ENCODE results near the gene RHD.
A peak's percentile ranks its signal among the peaks of the same experiment; 100 is the strongest.
"Not testable (repeated sequence)": the region's sequence is repeated elsewhere in the genome, so short reads cannot be mapped to it uniquely, and the experiment has no call there.

Gene RHD

DNA sequence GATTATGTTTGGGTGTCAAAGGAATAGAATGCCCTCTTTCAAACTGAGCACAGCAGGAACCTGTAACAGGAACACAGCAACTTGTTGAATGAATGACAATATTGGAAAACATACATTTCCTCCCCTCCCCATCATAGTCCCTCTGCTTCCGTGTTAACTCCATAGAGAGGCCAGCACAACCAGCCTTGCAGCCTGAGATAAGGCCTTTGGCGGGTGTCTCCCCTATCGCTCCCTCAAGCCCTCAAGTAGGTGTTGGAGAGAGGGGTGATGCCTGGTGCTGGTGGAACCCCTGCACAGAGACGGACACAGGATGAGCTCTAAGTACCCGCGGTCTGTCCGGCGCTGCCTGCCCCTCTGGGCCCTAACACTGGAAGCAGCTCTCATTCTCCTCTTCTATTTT lies at the start of gene RHD:
TSS of gene RHD (plus strand) at position 272 of the 400 bp plus-strand sequence. CDS start at position 311, 39 bp downstream.
- not testable (repeated sequence) for DNase-seq (ENCODE audit: low read depth in 2 of 2)

DNA sequence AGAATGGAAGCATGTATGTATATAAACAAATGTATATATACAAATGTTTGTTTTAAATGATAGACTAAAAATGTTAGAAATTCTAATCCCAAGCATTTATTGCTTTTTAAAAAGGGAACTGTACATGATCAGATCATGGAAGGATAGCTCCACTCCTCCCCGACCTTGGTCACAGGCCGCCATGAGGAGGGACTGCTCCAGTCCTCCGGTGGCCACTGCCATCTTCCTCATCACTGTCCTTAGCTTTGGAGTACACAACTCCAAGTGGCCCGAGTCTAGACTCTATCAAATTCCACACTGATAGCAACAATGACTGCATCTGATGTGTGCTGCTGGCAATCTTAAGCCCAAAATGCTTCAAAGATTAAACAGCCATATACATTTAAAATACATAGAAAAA lies 49.7 kb upstream of the RHD start:
- no peak for DNase-seq (ENCODE audit: low read depth in 2 of 2)

DNA sequence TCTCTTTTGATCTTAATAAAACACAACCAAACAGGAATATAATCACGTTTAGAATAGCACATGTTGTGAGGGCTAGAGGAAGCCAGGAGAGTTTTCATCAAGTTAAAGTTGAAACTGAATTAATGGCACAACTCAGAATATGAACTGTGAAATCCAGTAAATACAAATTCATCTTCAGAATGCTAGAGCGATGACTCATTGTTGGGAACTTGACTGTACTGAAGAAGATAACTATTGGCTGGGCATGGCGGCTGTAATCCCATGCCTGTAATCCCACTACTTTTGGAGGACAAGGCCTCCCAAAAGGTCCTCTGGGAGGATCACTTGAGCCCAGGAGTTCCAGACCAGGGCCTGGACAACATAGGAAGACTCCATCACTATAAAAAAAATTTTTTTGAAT lies 48.8 kb upstream of the RHD start:
- DNase-seq (ENCODE audit: low read depth in 2 of 2) = no peak

DNA sequence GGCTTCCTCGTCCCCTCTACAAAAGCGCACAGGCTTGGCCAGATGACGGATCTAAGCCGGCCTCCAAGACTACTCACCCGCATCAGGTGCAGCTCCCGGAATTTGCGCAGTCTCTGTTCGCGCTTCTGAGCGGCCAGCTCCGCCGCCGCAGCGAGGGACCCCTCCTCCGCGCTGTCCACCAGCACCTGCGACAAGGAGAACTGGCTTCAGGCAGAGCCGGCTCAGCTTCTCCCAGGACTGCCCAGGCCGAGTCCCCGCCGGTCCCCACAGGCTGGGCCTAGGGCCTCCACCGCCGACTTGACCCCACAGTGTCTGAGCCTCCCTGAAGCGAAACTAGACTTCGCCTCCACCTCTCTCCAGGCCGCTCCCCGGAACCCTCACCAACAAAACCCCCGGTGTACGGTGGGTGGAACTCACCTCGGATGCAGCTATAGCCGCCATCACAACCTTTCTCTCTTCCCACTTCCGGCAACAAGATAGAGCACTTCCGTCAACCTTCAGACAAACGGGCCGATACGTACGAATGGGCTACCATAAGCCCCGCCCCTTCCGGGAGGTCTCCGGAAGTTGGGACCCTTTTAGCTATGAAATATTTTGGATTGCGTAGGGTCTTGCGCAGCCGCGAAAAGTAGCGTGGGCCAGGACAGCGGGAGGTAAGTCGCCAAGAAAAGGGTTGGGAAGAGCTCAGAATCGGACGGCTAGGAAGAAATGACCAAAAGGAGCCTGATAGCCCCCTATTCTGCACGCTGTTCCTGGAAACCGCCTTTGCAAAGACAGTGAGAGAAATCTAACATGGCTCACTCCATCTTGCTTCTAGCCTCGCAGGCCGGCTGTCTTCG lies 40.1 kb upstream of the RHD start, which contains the start of gene SYF2:
TSS of gene SYF2 (minus strand) at position 476 of the 839 bp plus-strand sequence. CDS start at position 441, 35 bp downstream.
- DNase-seq (ENCODE audit: low read depth in 2 of 2) = peak; percentile 83

DNA sequence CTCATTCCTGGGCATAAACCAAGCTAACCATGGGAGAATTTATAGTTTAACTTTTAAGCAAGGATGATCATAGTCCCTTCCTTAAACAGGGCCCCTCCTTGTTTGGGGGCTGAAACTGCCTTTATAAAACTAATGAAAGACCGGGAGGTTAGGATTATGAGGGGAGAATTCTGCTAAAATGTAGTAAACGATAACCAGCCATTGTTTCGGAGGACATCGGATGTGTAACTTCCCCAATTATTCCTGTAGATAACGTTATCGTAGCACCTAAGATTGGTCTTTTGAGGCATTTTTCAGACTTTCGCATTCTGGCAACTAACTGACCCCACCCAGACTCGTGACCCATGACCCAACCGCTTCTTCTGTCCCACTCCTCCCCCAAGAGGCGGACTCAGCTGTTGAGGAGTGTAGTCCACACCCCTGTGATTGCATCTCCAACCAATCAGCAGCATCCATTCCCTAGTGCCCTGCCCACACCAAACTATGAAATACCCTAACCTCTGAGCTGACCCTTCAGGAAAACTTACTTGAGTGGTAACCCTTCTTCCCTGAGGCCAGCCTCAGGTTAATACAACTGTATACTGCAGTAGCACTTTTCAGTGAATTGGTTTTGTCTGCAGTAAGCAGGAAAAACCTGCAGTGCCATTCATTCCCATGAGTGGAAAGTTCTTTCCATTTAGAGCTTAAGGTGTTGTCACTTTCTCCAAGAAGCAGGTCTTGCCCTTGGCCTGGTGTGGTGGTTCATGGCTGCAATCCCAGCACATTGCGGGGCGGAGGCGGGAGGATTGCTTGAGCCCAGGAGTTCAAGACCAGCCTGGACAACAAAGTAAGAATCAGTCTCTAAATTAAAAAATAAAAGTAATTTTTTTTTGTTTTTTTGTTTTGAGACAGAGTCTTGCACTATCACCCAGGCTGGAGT lies 39.2 kb upstream of the RHD start:
- peak; percentile 52 to 63 for DNase-seq (ENCODE audit: low read depth in 2 of 2)

DNA sequence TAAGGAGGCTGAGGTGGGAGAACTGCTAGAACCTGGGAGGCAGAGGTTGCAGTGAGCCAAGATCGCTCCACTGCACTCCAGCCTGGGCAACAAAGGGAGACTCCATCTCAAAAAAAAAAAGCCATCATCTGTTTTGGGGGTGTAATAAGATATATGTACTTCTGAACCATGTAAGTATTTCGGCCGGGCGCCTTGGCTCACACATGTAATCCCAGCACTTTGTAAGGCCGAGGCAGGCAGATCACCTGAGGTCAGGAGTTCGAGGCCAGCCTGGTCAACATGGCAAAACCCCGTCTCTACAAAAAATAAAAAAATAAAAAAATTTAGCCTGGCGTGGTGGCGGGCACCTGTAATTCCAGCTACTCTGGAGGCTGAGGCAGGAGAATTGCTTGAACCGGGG lies 36.9 kb upstream of the RHD start:
- not testable (repeated sequence) for DNase-seq (ENCODE audit: low read depth in 2 of 2)

DNA sequence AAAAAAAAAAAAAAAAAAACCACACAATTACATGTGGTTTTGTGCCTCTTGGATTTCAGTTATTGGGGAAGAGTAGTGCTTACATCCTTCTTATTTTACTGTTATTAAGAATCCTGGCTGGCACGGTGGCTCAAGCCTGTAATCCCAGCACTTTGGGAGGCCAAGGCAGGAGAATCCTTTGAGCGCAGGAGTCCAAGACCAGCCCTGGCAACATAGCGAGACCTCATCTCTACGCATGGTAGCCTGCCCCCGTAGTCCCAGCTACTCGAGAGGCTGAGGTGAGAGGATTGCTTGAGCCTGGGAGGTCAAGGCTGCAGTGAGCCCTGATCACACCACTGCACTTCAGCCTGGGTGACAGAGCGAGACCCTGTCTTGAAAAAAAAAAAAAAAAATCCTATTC lies 36.0 kb upstream of the RHD start:
- DNase-seq (ENCODE audit: low read depth in 2 of 2) = not testable (repeated sequence)

DNA sequence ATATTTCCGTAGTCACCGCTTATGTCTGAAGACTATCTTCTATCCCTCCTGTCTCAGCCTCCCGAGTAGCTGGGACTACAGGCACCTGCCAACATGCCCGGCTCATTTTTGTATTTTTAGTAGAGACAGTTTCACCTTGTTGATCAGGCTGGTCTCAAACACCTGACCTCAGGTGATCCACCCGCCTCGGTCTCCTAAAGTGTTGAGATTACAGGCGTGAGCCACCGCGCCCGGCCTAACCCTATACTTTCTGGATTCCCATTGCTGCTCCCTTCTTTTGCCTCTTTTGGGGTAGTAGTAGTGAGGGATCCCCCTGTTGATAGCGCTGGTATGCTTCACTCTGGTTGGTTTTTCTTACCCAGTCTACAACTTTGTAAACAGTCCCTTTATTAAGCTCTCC lies 34.3 kb upstream of the RHD start:
- no peak for DNase-seq (ENCODE audit: low read depth in 2 of 2)

DNA sequence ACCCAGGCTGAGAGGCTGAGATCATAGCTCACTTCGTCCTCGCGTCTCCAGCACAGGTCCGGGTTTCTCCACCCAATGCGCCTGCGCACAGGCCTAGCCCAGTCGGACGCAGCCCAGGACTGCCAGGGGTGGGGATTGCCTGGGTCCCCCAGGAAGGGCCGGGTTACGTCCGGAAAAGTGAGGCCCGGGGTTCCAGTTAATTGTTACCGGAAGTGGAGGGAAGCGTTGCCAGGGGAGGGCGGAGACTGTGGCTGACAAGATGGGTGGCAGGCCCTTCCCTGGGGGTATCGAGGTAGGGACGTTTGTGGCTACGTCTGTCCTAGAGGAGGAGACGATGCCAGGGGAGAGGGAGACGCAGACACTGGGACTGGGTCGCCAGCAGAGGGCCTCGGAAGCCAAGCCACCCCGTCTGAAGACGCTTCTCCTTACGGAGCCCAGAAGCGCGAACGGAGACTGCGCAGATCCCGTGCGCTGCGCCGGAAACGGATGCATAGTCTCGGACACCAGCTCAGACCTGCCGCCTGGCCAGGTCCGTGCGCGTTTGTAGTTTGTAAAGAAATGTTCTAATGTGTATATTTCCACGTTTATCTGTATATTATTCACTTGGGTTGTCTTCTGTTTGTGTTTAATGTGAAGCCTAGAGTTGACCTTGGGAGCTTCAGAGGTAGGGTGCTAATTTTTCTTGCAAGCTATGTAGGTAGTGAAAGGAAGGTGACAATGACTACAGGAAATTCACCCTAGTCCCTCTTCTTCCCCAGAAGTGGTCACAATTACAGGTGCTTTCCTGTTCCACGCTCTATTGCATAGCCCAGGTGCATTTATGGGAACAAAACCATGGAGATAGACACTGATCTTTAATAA lies 32.4 kb upstream of the RHD start:
- DNase-seq (ENCODE audit: low read depth in 2 of 2) = peak; percentile 92 to 93

DNA sequence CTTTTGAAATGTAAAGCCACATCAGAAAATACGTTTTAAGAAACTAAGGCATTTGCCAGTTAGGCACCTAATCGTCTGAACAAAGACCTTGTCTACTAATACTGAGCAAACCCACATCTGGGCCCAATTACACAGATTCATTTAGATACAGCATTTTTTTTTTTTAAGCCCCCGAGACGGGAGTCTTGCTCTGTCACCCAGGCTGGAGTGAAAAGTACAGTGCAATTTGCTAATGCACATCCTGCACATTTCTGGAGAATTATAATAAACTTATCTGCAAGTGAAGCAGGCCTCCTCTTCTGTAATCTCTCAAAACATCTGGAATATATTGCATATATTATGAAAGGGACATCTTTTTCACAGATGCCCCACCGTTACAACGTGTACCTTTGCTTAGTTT lies 28.4 kb upstream of the RHD start:
- DNase-seq (ENCODE audit: low read depth in 2 of 2) = no peak

DNA sequence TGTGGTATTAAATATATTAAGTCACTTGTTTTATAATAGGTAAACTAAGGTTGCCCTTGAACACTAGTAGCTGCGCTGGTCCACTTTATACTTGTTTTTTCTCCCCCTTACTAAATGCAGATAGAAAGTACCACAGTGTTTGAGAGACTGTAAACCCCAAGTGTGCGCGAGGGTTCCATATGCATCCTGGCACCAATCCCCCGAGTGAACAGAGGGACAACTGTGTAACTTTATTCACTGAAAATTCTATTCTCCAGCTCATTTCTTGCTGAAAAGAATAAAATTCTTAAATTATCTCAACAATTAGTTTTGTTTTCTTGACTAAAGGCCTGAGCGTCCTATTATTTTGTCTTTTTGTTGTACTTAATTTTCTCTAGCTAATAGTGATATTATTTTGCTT lies 26.9 kb upstream of the RHD start:
- DNase-seq (ENCODE audit: low read depth in 2 of 2) = no peak

DNA sequence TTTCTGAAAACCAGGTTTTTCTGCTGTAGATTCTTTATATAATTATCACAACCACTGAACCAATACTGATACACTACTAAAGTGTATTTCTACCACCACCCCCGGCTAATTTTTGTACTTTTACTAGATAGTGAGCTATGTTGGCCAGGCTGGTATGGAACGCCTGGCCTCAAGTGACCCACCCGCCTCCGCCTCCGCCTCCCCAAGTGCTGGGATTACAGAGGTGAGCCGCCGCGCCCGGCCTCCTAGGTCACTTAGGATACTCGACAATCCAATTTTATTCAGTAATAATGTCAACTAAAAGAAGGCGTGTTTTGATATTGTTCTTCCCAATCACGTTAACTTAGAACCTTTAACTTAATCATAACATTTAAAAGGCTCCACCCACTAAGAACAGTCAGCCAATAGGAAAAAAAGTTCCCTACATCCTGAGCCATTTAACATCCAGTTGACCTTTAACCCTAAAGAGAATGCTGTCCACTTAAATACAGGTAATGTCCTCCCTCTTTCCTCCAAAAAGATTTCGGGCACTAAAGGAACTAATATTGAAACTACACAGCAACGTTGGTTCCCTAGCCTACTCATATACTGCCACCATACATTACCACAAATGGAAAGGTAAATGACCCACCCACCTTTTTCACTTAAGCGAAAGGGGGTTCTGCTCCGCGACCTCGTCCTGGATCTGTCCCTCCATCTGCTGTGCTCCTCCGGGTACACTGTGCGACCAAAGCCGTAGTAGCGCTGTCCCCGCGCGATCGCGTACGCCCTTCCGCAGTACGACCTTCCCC lies 26.3 kb upstream of the RHD start:
- DNase-seq (ENCODE audit: low read depth in 2 of 2) = no peak

DNA sequence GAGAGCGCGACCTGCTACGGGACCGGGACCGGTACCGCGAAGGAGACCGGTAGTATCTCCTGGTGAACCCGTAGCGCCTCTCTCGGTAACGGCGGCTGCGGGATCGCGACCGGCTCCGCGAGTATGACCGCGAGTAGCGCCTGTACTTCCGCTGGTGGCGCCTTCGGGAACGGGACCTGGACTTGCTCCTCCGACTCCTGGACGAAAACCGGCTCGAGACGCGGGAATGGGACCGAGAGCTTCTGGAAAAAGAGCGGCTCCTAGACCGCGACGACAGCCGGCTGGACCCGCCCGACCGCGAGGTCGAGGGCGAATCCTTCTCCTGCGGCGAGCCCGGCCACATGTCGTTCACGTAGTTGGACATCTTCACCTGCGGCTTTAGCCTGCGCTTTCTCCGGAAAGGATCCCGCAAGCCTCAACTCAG lies 25.7 kb upstream of the RHD start:
- DNase-seq (ENCODE audit: low read depth in 2 of 2) = no peak

DNA sequence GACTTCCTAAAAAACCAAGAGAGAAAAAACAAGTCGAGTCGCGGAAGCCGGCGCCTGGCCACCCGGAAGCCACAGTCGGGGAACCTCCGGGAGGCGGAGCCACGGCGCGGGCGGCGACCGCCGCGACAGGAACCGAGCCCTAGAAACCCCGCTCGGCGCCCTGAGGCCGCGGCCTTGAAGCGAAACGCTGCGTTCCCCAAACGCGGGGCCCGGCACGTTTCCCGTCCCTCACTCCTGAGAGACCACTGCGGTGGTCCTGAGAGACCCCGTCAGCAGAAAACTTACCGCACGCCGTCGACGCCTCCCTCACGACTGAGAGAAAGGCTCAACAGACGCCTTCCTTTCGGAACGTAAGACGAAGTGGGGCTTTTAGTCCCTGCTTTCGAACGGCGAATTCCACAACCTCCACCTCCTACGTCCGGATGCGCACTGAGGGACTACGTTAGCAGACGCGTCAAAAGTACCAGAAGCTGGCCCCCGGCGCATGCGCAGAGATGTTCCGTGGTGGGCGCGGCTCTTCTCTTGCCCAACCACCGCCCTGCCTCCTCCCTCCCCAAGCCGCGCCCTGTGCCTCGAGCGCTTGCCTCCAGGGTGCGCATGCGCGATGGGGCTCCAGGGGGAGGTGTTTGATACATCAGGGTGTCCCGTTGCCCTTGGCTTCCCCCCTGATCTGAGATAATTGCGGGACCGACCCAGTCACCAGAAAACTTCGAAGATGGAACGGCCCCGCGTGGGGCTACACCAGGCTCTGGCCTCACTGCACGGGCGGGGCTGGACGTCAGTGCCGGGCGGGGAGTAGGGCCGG lies 25.1 kb upstream of the RHD start, which contains the start of gene RSRP1:
TSS of gene RSRP1 (minus strand) at position 431 of the 805 bp plus-strand sequence. CDS start 491 bp downstream, outside the sequence.
- peak; percentile 99 for DNase-seq (ENCODE audit: low read depth in 2 of 2)

DNA sequence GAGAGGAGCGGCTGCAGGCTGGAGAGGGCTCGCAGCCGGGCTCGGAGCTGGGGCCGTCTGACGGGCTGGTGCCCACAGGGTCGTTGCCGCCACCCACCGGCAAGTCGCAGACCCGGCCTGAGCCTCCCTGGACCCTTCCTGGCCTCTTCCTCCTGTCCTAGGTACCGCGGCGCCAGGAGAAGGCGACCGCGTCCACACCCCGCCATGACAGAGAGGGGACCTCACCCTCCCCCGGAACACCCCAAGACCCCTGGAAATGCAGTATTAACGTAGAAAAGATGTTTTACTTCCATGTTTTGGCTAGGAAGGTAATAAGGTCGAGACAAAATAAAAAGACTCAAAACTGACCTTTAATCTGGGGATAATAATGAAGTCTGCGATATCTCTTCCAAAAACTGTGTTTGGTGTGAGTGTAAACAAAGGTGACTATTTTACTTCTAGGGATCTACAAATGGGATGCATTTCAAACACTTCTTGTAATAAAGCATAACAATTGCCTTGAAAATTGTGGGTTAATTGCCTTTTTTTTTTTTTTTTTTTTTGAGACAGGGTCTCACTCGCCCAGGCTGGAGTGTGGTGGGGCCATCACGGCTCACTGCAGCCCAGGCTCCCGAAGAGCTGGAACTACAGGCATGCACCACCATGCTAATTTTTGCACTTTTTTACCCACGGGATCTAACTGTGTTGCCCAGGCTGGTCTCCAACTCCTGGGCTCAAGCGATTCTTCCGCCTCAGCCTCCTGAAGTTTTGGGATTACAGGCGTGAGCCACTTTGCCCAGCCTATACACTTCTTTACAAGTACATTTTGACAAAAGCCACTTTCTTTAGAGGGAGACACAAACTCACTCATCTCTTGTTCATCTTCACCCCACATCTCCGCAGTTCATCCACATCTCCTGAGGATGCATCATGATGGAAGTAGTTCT lies 24.2 kb upstream of the RHD start:
- no peak for DNase-seq (ENCODE audit: low read depth in 2 of 2)

DNA sequence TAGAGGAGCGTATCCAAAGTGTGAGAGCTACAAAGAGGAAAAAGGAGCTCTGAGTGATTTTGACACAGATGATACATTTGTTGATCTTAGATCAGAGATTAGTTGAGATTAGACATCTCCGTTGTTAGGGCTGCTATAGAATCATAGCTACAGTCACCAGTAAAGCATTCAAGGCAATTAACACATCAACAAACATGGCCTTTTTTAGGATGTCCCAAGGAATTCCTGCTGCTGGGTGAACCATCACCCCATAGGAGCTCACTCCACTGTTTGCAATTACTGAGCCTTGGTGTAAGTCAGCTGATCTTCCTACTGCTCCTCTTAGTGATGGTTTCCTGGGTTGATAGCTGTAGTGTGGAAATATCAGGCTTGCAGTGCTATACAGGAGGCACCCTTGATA lies 18.4 kb upstream of the RHD start:
- DNase-seq (ENCODE audit: low read depth in 2 of 2) = no peak

DNA sequence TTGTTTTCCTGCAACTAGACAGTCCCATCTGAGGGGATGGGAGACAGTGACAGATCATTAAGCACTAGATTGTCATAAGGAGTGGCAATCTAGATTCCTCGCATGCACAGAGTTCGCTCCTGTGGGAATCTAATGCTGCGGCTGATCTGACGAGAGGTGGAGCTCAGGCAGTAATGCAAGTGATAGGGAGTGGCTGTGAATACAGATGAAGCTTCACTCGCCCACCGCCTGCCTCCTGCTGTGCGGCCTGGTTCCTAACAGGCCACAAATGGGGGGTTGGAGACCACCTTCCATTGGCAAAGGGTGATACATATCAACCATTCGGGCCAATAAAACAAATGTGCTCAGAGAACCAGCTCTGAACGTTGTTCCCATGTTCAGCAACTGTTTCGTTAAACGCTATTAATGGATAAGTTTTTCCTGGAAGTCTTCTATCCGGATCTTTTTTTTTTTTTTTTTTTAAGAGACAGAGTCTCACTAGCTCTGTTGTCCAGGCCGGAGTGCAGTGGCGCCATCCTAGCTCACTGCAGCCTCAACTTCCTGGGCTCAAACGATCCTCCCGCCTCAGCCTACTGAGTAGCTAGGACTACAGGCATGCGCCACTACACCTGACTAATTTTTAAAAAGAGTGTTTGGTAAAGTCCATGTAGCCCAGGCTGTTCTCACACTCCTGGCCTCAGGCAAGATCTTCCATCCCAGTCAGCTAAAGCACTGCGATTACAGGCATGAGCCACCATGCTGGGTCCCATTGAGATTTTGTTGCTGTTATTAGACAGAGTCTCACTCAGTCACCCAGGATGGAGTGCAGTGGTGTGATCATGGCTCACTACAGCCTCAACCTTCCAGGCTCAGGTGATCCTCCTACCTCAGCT lies 16.4 kb upstream of the RHD start:
- no peak for DNase-seq (ENCODE audit: low read depth in 2 of 2)

DNA sequence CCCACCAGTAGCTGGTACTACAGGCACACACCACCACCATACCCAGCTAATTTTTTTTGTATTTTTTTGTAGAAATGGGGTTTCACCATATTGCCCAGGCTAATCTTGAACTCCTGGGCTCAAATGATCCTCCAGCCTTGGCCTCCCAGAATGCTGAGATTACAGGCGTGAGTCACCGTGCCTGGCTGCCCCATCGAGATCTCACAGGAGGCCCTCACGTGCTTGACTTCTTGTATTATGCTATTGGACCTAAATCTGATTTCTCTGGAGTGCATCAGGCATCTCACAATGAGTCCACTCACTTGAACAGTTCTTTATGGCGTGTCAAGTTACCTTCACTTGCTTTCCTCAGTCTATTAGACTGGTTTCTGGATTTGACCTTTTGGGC lies 15.7 kb upstream of the RHD start:
- DNase-seq (ENCODE audit: low read depth in 2 of 2) = no peak

Data from stimulated activated CD4-positive, alpha-beta T cell treated with anti-CD3 and anti-CD28 coated beads, Interleukin-15, amount 100 ng/mL, for 48 hours (primary cell).